PC-9 (cell line): ENCODE results near the gene SUPT7L. TPM values are rescaled to one million over a fixed set of nuclear protein-coding genes. Genes with fewer than 3 reads are reported as not detected.

Source experiments
- BruUV-seq: library from RNA; stranded (reverse); fragments of 400-500 nt; replicated peaks from 2 replicates; lab custom pipeline; 2021; lab: Mats Ljungman, UMichigan
- CTCF ChIA-PET: fragments of 300-600 bp; sonication (Branson Sonifier 250); formaldehyde crosslinking; loops from one replicate; lab custom pipeline; 2022; ENCODE audit warnings: antibody characterized with exemption; lab: Charles Lee
- POLR2A ChIA-PET: fragments of 300-600 bp; sonication (Branson Sonifier 250); formaldehyde crosslinking; loops from one replicate; lab custom pipeline; 2022; ENCODE audit warnings: antibody characterized with exemption; ENCODE audit not compliant: unreplicated experiment; lab: Charles Lee
- DNase-seq, 2 experiments: peaks; one replicate each; pipeline versions ENCODE4 v3.0.0 to v3.0.0-alpha.2; 2015 to 2022; ENCODE audit warnings: mixed read lengths in 1 of 2
- H2AFZ ChIP-seq: fragments of 200-600 bp; sonication (generic); 2 replicates; pipeline ENCODE4 v1.8.1; 2017; ENCODE audit warnings: antibody characterized with exemption
- H3F3A ChIP-seq: fragments of 200-600 bp; sonication (generic); 2 replicates; pipeline ENCODE4 v1.8.1; 2017; ENCODE audit warnings: antibody characterized with exemption, mild to moderate bottlenecking, low read depth; ENCODE audit not compliant: insufficient read depth
- H3K27ac ChIP-seq: fragments of 200-600 bp; sonication (generic); 2 replicates; pipeline ENCODE4 v1.6.1; 2016; ENCODE audit warnings: mixed run types
- H3K27me3 ChIP-seq: fragments of 200-600 bp; sonication (generic); 2 replicates; pipeline ENCODE4 v1.6.1; 2016; ENCODE audit warnings: low read depth, mixed run types; ENCODE audit not compliant: insufficient read depth
- H3K36me3 ChIP-seq: fragments of 200-600 bp; sonication (generic); 2 replicates; pipeline ENCODE4 v1.6.1; 2016; ENCODE audit warnings: low read depth, mixed run types
- H3K4me1 ChIP-seq: fragments of 200-600 bp; sonication (generic); replicated peaks from 2 replicates; pipeline ENCODE4 v1.6.1; 2016; ENCODE audit warnings: mixed run types; ENCODE audit not compliant: insufficient read depth
- H3K4me2 ChIP-seq: fragments of 200-600 bp; sonication (generic); 2 replicates; pipeline ENCODE4 v1.6.1; 2017; ENCODE audit warnings: mixed run types
- H3K4me3 ChIP-seq: fragments of 200-600 bp; sonication (generic); 2 replicates; pipeline ENCODE4 v1.6.1; 2016; ENCODE audit warnings: mixed run types
- H3K79me2 ChIP-seq: fragments of 200-600 bp; sonication (generic); 2 replicates; pipeline ENCODE4 v1.6.1; 2017; ENCODE audit warnings: low read depth, mixed run types
- H3K9me2 ChIP-seq: fragments of 200-600 bp; sonication (generic); 2 replicates; pipeline ENCODE4 v1.8.1; 2017; ENCODE audit warnings: mild to moderate bottlenecking; ENCODE audit not compliant: insufficient read depth
- H3K9me3 ChIP-seq: fragments of 200-600 bp; sonication (generic); 2 replicates; pipeline ENCODE4 v1.8.1; 2016; ENCODE audit warnings: low read depth; ENCODE audit not compliant: insufficient read depth
- H4K20me1 ChIP-seq: fragments of 200-600 bp; sonication (generic); 2 replicates; pipeline ENCODE4 v1.8.1; 2017; ENCODE audit not compliant: insufficient read depth
- CTCF ChIP-seq: fragments of 200-600 bp; sonication (generic); conservative IDR thresholded peaks from 2 replicates; pipeline ENCODE4 v1.6.1; 2017; ENCODE audit warnings: mixed run types, antibody characterized with exemption, mild to moderate bottlenecking, moderate library complexity
- EZH2 ChIP-seq: fragments of 200-600 bp; sonication (generic); IDR thresholded peaks from 2 replicates; pipeline ENCODE4 v1.8.0; 2017; ENCODE audit warnings: antibody characterized with exemption, low read depth
- intact Hi-C: fragments of 100-400 bp; cut with micrococcal nuclease; formaldehyde crosslinking; loops from one replicate; pipeline ENCODE4 v1.10.0; 2022; ENCODE audit not compliant: unreplicated experiment
- total RNA-seq: library from RNA; stranded (reverse); gene quantifications from 2 replicates; pipeline ENCODE4 v1.2.3, GENCODE V29; 2021

Gene SUPT7L
- total RNA-seq, 1 experiment from 2014 or later, result 33.0 TPM

GRCh38 chr2:27647737-27648136 is 15.7 kb downstream of the SUPT7L start:
- Histone ChIP-seq H3K4me2 (no peak overlapping the region), H2AFZ (no peak overlapping the region), H3K4me3 (no peak overlapping the region), H3K27ac (no peak overlapping the region), H3K27me3 (no peaks in the 10 kb centered on the region), H3F3A (peaks cover 25% of the 10 kb centered on the region), H4K20me1 (0 out of 2 replicates have a peak, but pooled peaks cover 7% of the 10 kb centered on the region), H3K9me2 (no peaks in the 10 kb centered on the region), H3K79me2 (no peaks in the 10 kb centered on the region), H3K36me3 (peaks cover 24% of the 10 kb centered on the region; the same call in 1 of the 2 replicates), H3K4me1 (peaks cover 5% of the 10 kb centered on the region; the same call in 1 of the 2 replicates), H3K9me3 (no peaks in the 10 kb centered on the region)
- CTCF ChIA-PET, result no interaction called here
- POLR2A ChIA-PET, result no interaction called here
- DNase-seq, result no peak
- BruUV-seq, result no TSS peak
- intact Hi-C loops, result no loop called here
- TF ChIP-seq CTCF (no peak), EZH2 (no peak)

DNA sequence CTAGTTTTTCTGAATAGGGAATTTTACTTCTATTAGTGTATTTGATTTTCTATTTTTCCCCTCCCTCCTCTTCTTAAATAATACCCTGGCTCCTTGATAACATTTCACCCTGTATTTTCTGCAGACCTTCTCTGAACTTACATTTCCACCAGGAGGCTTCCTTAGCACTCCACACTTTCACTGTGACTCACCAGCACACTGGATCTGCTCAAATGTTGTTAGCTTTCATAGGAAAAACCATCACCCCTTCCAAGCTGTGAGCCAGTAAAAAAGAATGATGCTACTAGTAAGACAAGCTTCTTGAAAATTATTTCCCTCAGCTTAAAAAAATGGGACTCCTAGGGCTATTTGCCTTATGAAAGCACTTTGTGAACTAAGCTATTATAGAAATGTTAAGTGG is 16.1 kb downstream of the SUPT7L start:
- H3K9me3 ChIP-seq, result no peaks in the 10 kb centered on the region
- H4K20me1 ChIP-seq, result 0 out of 2 replicates have a peak, but pooled peaks cover 7% of the 10 kb centered on the region
- ChIA-PET CTCF (no interaction called here), POLR2A (no interaction called here)
- peaks cover 25% of the 10 kb centered on the region for H3F3A ChIP-seq
- H3K4me3 ChIP-seq, result no peak overlapping the region
- no TSS peak for BruUV-seq
- no peak overlapping the region for H3K27ac ChIP-seq
- no peak for DNase-seq
- no peak for TF ChIP-seq EZH2
- TF ChIP-seq CTCF, result no peak
- peaks cover 19% of the 10 kb centered on the region; the same call in 1 of the 2 replicates for H3K36me3 ChIP-seq
- H3K79me2 ChIP-seq, result no peaks in the 10 kb centered on the region
- H2AFZ ChIP-seq, result no peak overlapping the region
- 0 out of 2 replicates have a peak, but pooled peaks cover under 1% of the 10 kb centered on the region for H3K4me1 ChIP-seq
- intact Hi-C loops, result no loop called here
- H3K27me3 ChIP-seq, result no peaks in the 10 kb centered on the region
- H3K4me2 ChIP-seq, result no peak overlapping the region
- H3K9me2 ChIP-seq, result no peaks in the 10 kb centered on the region

DNA sequence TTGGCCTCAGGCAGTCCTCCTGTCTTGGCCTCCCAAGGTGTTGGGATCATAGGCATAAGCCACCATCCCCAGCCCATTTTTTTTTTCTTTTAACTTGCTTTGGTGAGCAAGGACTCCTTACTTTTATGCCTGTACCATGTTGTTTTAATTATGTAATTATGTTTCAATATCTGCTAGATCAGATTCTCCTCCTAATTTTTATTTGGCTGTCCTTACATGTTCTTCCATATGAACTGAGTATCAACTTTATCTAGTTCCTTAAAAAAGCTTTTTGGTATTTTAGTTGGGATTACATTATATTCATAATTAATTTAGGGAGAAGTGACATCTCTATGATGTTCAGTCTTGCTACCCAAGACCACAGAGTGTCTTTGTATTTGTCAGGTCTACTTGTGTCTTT is 18.2 kb downstream of the SUPT7L start:
- H3K9me2 ChIP-seq, result no peaks in the 10 kb centered on the region
- no peaks in the 10 kb centered on the region for H3K79me2 ChIP-seq
- TF ChIP-seq CTCF, result no peak
- no peak for TF ChIP-seq EZH2
- no peaks in the 10 kb centered on the region for H3K9me3 ChIP-seq
- POLR2A ChIA-PET, result interaction anchor here (0.6 to 0.7 kb wide), 2 partner anchors 80 to 684 kb away, joined by 3 to 7 read pairs; no protein-coding TSS in a partner anchor
- no peak overlapping the region for H3K27ac ChIP-seq
- DNase-seq, result no peak
- peaks cover 20% of the 10 kb centered on the region for H3K36me3 ChIP-seq
- BruUV-seq, result no TSS peak
- H3K27me3 ChIP-seq, result no peaks in the 10 kb centered on the region
- H3K4me1 ChIP-seq, result no peaks in the 10 kb centered on the region
- no peaks in the 10 kb centered on the region for H4K20me1 ChIP-seq
- H3F3A ChIP-seq, result peaks cover 26% of the 10 kb centered on the region
- H3K4me3 ChIP-seq, result no peak overlapping the region
- intact Hi-C loops, result no loop called here
- H3K4me2 ChIP-seq, result no peak overlapping the region
- H2AFZ ChIP-seq, result no peak overlapping the region
- CTCF ChIA-PET, result no interaction called here
